Occipital lobe (tissue), 2 donors: ENCODE measurements around the gene USP32. TPM values are rescaled to one million over a fixed set of nuclear protein-coding genes. Genes with fewer than 3 reads are reported as not detected.
"Not testable (repeated sequence)": the region's sequence is repeated elsewhere in the genome, so short reads cannot be mapped to it uniquely, and the experiment has no call there.

ENCODE experiments used
- DNase-seq: peaks from one replicate; lab custom pipeline; 2025; lab: John Stamatoyannopoulos, UW
- total RNA-seq: library from RNA; depleted of rRNA; stranded (reverse); fragments of >200 nt; gene quantifications from one replicate; pipeline ENCODE4 v1.2.3, GENCODE V29; 2014

The USP32 gene
- total RNA-seq, 1 donor from 2014 or later: 71.0 TPM

- DNase-seq: no peak
These were observed 12.0 kb upstream of the USP32 start for GRCh38 chr17:60403962-60404361.

GRCh38 chr17:60403523-60403810 lies 11.5 kb upstream of the USP32 start:
- no peak for DNase-seq

- no peak for DNase-seq
These were observed 9.9 kb upstream of the USP32 start for GRCh38 chr17:60401819-60402218.

- no peak for DNase-seq
These were observed 6.5 kb upstream of the USP32 start for GRCh38 chr17:60398227-60398959.

- no peak for DNase-seq
These were observed 4.5 kb upstream of the USP32 start for GRCh38 chr17:60396412-60396811.

GRCh38 chr17:60395508-60396065 lies 3.7 kb upstream of the USP32 start:
- DNase-seq: no peak

- no peak for DNase-seq
These were observed 2.1 kb upstream of the USP32 start for GRCh38 chr17:60393840-60394723.

GRCh38 chr17:60392845-60393702 lies 1.1 kb upstream of the USP32 start:
- DNase-seq: no peak

- no peak for DNase-seq
These were observed 377 bp downstream of the USP32 start for GRCh38 chr17:60391471-60392041.

GRCh38 chr17:60390925-60391470 lies 935 bp downstream of the USP32 start:
- DNase-seq: peak; percentile 46

- no peak for DNase-seq
These were observed 1.7 kb downstream of the USP32 start for GRCh38 chr17:60390186-60390585.

GRCh38 chr17:60388742-60389141 lies 3.2 kb downstream of the USP32 start:
- no peak for DNase-seq

- DNase-seq: no peak
These were observed 4.3 kb downstream of the USP32 start for GRCh38 chr17:60387666-60388065.

- no peak for DNase-seq
These were observed 5.5 kb downstream of the USP32 start for GRCh38 chr17:60386147-60387058.

- not testable (repeated sequence) for DNase-seq
These were observed 7.0 kb downstream of the USP32 start for GRCh38 chr17:60384921-60385320.

GRCh38 chr17:60383379-60383778 lies 8.6 kb downstream of the USP32 start:
- DNase-seq: no peak

GRCh38 chr17:60381958-60382357 lies 10.0 kb downstream of the USP32 start:
- DNase-seq: no peak

- DNase-seq: not testable (repeated sequence)
These were observed 12.5 kb downstream of the USP32 start for GRCh38 chr17:60379461-60379860.

- DNase-seq: not testable (repeated sequence)
These were observed 13.7 kb downstream of the USP32 start for GRCh38 chr17:60378187-60378586.
